SKM-1 treated with dmso at 0.1 percent for 144 hours (cell line): ENCODE results near the gene ABCC4.

ENCODE experiments used
- DNase-seq: peaks from one replicate; lab custom pipeline; 2025; ENCODE audit not compliant: unreplicated experiment; lab: John Stamatoyannopoulos, UW

ABCC4 gene

GRCh38 chr13:95159458-95159857, 141.8 kb downstream of the ABCC4 start:
- DNase-seq = no peak

- DNase-seq = no peak
These were observed 145.0 kb downstream of the ABCC4 start for GRCh38 chr13:95156208-95156607.

GRCh38 chr13:95155504-95155903, 145.7 kb downstream of the ABCC4 start:
- no peak for DNase-seq

GRCh38 chr13:95155093-95155492, 146.2 kb downstream of the ABCC4 start:
- no peak for DNase-seq

GRCh38 chr13:95154413-95154886, 146.8 kb downstream of the ABCC4 start:
- no peak for DNase-seq

GRCh38 chr13:95153647-95154412, 147.4 kb downstream of the ABCC4 start:
- no peak for DNase-seq

- no peak for DNase-seq
These were observed 149.2 kb downstream of the ABCC4 start for GRCh38 chr13:95151942-95152587.

GRCh38 chr13:95150555-95150954, 150.7 kb downstream of the ABCC4 start:
- DNase-seq = no peak

GRCh38 chr13:95146486-95146885, 154.8 kb downstream of the ABCC4 start:
- no peak for DNase-seq

GRCh38 chr13:95145587-95145986, 155.7 kb downstream of the ABCC4 start:
- DNase-seq = no peak

- DNase-seq = no peak
These were observed 160.7 kb downstream of the ABCC4 start for GRCh38 chr13:95140502-95140901.

- no peak for DNase-seq
These were observed 162.2 kb downstream of the ABCC4 start for GRCh38 chr13:95138876-95139585.

- DNase-seq = no peak
These were observed 164.2 kb downstream of the ABCC4 start for GRCh38 chr13:95137096-95137495.

GRCh38 chr13:95136638-95137037, 164.6 kb downstream of the ABCC4 start:
- no peak for DNase-seq

GRCh38 chr13:95133498-95133897, 167.8 kb downstream of the ABCC4 start:
- no peak for DNase-seq

GRCh38 chr13:95129004-95129403, 172.2 kb downstream of the ABCC4 start:
- no peak for DNase-seq

GRCh38 chr13:95128045-95128643, 173.1 kb downstream of the ABCC4 start:
- DNase-seq = no peak

GRCh38 chr13:95124959-95125358, 176.3 kb downstream of the ABCC4 start:
- no peak for DNase-seq

- no peak for DNase-seq
These were observed 177.5 kb downstream of the ABCC4 start for GRCh38 chr13:95123726-95124125.

GRCh38 chr13:95122063-95122462, 179.2 kb downstream of the ABCC4 start:
- DNase-seq = no peak

- no peak for DNase-seq
These were observed 179.7 kb downstream of the ABCC4 start for GRCh38 chr13:95121516-95121915.
